B cell (primary cell): ENCODE results near the gene BET1. TPM values are rescaled to one million over a fixed set of nuclear protein-coding genes. Genes with fewer than 3 reads are reported as not detected.

Experiments
- ATAC-seq: fragments of 200-7000 bp; cut with Tn5 transposase; one replicate; pipeline ENCODE4 v1.10.0; 2021; ENCODE audit warnings: low read depth, mild to moderate bottlenecking, moderate number of reproducible peaks, moderate library complexity
- CTCF ChIA-PET: fragments of 350-600 bp; sonication (Branson Sonifier 250); formaldehyde crosslinking; loops from one replicate; lab custom pipeline; 2021; ENCODE audit warnings: antibody characterized with exemption, inconsistent platforms; lab: Charles Lee
- POLR2A ChIA-PET: fragments of 350-600 bp; sonication (Branson Sonifier 250); formaldehyde crosslinking; loops from one replicate; lab custom pipeline; 2021; ENCODE audit warnings: antibody characterized with exemption; lab: Charles Lee
- DNase-seq: peaks from one replicate; pipeline ENCODE4 v3.0.0; 2013
- H2AFZ ChIP-seq: 2 replicates; pipeline ENCODE4 v1.6.1; 2012; ENCODE audit warnings: mild to moderate bottlenecking, low read depth, low read length; ENCODE audit not compliant: insufficient read depth, poor library complexity, severe bottlenecking
- H3K27ac ChIP-seq, 2 donors: 1 replicate in 1 of 2; 2 replicates in 1 of 2; pipeline ENCODE4 v1.5.1; 2012 to 2013; ENCODE audit warnings: low read length in 2 of 2, mild to moderate bottlenecking in 2 of 2, moderate library complexity in 1 of 2
- H3K27me3 ChIP-seq, 4 experiments: fragments of 200-600 bp in 1 of 4; sonication (generic) in 1 of 4; replicated peaks in 1 of 4; 1 replicate in 2 of 4; 2 replicates in 2 of 4; pipeline versions ENCODE4 v1.6.1 to v1.7.0; 2013 to 2016; ENCODE audit warnings: low read length in 3 of 4, mild to moderate bottlenecking in 2 of 4, mixed read lengths in 1 of 4, moderate library complexity in 1 of 4; ENCODE audit not compliant: insufficient read depth in 4 of 4, control insufficient read depth in 3 of 4; ENCODE audit errors: control extremely low read depth in 1 of 4
- H3K36me3 ChIP-seq, 2 experiments: replicated peaks in 1 of 2; 1 replicate in 1 of 2; 2 replicates in 1 of 2; pipeline versions ENCODE4 v1.6.1 to v1.7.1; 2013; ENCODE audit warnings: low read length in 1 of 2; ENCODE audit not compliant: insufficient read depth in 2 of 2, control insufficient read depth in 1 of 2; ENCODE audit errors: control extremely low read depth in 1 of 2, extremely low read depth in 1 of 2
- H3K4me1 ChIP-seq, 2 donors: fragments of 200-600 bp in 1 of 2; sonication (generic) in 1 of 2; 1 replicate in 1 of 2; 2 replicates in 1 of 2; pipeline versions ENCODE4 v1.5.1 to v1.6.1; 2013 to 2017; ENCODE audit warnings: low read length in 2 of 2; ENCODE audit not compliant: control insufficient read depth in 2 of 2, insufficient read depth in 2 of 2
- H3K4me2 ChIP-seq: replicated peaks from 2 replicates; pipeline ENCODE3; 2012; ENCODE audit warnings: mild to moderate bottlenecking, low read depth, low read length; ENCODE audit not compliant: poor library complexity, severe bottlenecking
- H3K4me3 ChIP-seq, 5 experiments: fragments of 200-600 bp in 1 of 5; sonication (generic) in 1 of 5; 1 replicate in 3 of 5; 2 replicates in 2 of 5; pipeline versions ENCODE4 v1.5.1 to v1.7.0; 2011 to 2016; ENCODE audit warnings: low read length in 4 of 5, mild to moderate bottlenecking in 4 of 5, low read depth in 2 of 5, control low read depth in 1 of 5, moderate library complexity in 1 of 5; ENCODE audit not compliant: insufficient read depth in 1 of 5; ENCODE audit errors: control extremely low read depth in 1 of 5, extremely low read depth in 1 of 5
- H3K79me2 ChIP-seq: fragments of 200-600 bp; sonication (generic); one replicate; pipeline ENCODE4 v1.6.0; 2016; ENCODE audit warnings: low read length; ENCODE audit not compliant: control insufficient read depth, insufficient read depth
- H3K9ac ChIP-seq: fragments of 200-600 bp; sonication (generic); 2 replicates; pipeline ENCODE4 v1.6.1; 2017; ENCODE audit warnings: mild to moderate bottlenecking, low read length, moderate library complexity
- H3K9me3 ChIP-seq, 3 donors: one replicate each; pipeline versions ENCODE4 v1.6.1 to v1.7.1; 2013; ENCODE audit warnings: low read length in 2 of 3; ENCODE audit not compliant: control insufficient read depth in 2 of 3, insufficient read depth in 1 of 3; ENCODE audit errors: control extremely low read depth in 1 of 3
- H4K20me1 ChIP-seq: 2 replicates; pipeline ENCODE4 v1.6.0; 2012; ENCODE audit warnings: mild to moderate bottlenecking, low read length; ENCODE audit not compliant: insufficient read depth, control insufficient read depth, poor library complexity, severe bottlenecking
- H3K27ac Mint-ChIP-seq: one replicate; pipeline ENCODE4 v1.8.0; 2021; ENCODE audit warnings: mixed read lengths
- H3K27me3 Mint-ChIP-seq: one replicate; pipeline ENCODE4 v1.8.0; 2021; ENCODE audit warnings: mixed read lengths
- H3K4me1 Mint-ChIP-seq: one replicate; pipeline ENCODE4 v1.8.0; 2021; ENCODE audit warnings: mixed read lengths
- H3K4me3 Mint-ChIP-seq: one replicate; pipeline ENCODE4 v1.8.0; 2021; ENCODE audit warnings: mixed read lengths
- H3K9me3 Mint-ChIP-seq: one replicate; pipeline ENCODE4 v1.8.0; 2022; ENCODE audit warnings: mixed read lengths; ENCODE audit not compliant: insufficient read depth
- EZH2 ChIP-seq: IDR thresholded peaks from 2 replicates; pipeline ENCODE4 v1.6.1; 2012; ENCODE audit warnings: borderline replicate concordance, low read depth, mild to moderate bottlenecking, moderate library complexity, low read length; ENCODE audit not compliant: insufficient read depth, poor library complexity, severe bottlenecking
- WGBS: methylation state at CpG from one replicate; pipeline ENCODE4 v1.1.5; 2013; ENCODE audit warnings: missing lambda C conversion rate; ENCODE audit not compliant: insufficient coverage; 5-methylcytosine and 5-hydroxymethylcytosine counted together
- intact Hi-C: fragments of 100-400 bp; cut with micrococcal nuclease; formaldehyde crosslinking; loops from one replicate; pipeline ENCODE4 v1.10.0; 2022
- polyA plus RNA-seq: library from polyadenylated mRNA; depleted of rRNA; stranded (reverse); fragments of >200 nt; gene quantifications from 2 replicates; pipeline ENCODE4 v1.2.3, GENCODE V29; 2012
- total RNA-seq, 2 donors: library from RNA; stranded (reverse); fragments of 120-200 nt in 1 of 2; gene quantifications; 1 replicate in 1 of 2; 2 replicates in 1 of 2; pipeline versions ENCODE4 v1.2.3 to v1.2.4, GENCODE V29; 2013 to 2022
- TF ChIP-seq, protein P1 (sequence below): fragments of 200-600 bp; IDR thresholded peaks from one replicate; pipeline ENCODE4 v1.8.0; 2022; ENCODE audit warnings: antibody characterized with exemption, mild to moderate bottlenecking

The BET1 gene
- total and polyA plus RNA-seq, 2 donors (not counting 1 experiment from before 2014, with no cell fraction given): 16.0 to 36.1 TPM

DNA sequence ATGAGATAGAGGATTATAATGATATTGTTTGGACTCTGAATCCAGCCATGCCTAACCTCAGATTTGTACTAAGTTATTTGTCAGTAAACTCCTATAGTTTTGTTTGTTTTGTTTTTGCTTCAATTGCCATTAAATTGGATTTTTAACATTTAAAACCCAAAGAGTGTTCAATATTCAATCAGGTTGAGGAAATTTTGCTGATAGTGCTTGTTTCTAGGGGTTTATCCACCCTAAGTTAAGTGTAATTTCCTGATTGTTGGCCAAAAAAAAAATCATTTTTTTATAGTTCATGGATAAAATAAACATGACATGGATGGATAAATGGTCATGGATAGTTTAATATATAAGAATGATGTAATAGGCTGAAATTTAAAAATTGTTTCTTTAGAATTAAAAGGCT is 11.4 kb upstream of the BET1 start:
- H2AFZ ChIP-seq: no peak overlapping the region
- intact Hi-C loops: no loop called here
- POLR2A ChIA-PET: no interaction called here

DNA sequence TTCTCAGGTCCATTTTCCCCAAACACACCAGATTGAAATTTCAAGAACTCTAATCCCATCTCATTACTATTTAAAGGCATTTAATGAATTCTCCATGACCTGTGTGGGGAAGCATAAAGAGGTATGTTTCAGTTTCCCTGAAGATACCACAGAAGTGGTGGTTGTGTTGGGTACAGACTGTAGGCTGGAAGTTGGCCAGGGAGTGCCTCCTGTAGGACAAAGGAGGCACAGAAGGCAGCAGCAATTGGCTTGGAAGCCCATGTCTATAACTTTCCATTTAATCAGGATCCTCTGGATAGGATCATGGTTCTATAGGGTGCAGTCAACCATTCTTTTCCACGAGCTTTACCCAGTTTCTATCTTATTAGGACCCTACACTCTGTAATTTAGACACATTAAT is 8.6 kb upstream of the BET1 start:
- ChIA-PET CTCF (interaction anchor here (0.7 kb wide), 1 partner anchor 14 kb away, joined by 3 read pairs; no protein-coding TSS in a partner anchor), POLR2A (no interaction called here)
- DNase-seq (no peak), ATAC-seq (no peak)
- Histone ChIP-seq H3K9ac (no peak overlapping the region), H3K4me1 (no peaks in the 10 kb centered on the region), H2AFZ (no peak overlapping the region), H3K27ac (no peak overlapping the region), H3K4me2 (no peak overlapping the region), H4K20me1 (no peaks in the 10 kb centered on the region), H3K9me3 (peaks cover 0 to 8% (median 0%) of the 10 kb centered on the region in 3 donors), H3K4me3 (no peak overlapping the region), H3K79me2 (no peaks in the 10 kb centered on the region), H3K36me3 (no peaks in the 10 kb centered on the region), H3K27me3 (no peaks in the 10 kb centered on the region)
- H3K4me3 Mint-ChIP-seq: no peak overlapping the region
- no peaks in the 10 kb centered on the region for H3K4me1 Mint-ChIP-seq
- WGBS: no CpG with 5 or more reads among the region's 1 CpG
- intact Hi-C loops: no loop called here
- H3K9me3 Mint-ChIP-seq: no peaks in the 10 kb centered on the region
- H3K27me3 Mint-ChIP-seq: no peaks in the 10 kb centered on the region
- TF ChIP-seq, protein P1, sequence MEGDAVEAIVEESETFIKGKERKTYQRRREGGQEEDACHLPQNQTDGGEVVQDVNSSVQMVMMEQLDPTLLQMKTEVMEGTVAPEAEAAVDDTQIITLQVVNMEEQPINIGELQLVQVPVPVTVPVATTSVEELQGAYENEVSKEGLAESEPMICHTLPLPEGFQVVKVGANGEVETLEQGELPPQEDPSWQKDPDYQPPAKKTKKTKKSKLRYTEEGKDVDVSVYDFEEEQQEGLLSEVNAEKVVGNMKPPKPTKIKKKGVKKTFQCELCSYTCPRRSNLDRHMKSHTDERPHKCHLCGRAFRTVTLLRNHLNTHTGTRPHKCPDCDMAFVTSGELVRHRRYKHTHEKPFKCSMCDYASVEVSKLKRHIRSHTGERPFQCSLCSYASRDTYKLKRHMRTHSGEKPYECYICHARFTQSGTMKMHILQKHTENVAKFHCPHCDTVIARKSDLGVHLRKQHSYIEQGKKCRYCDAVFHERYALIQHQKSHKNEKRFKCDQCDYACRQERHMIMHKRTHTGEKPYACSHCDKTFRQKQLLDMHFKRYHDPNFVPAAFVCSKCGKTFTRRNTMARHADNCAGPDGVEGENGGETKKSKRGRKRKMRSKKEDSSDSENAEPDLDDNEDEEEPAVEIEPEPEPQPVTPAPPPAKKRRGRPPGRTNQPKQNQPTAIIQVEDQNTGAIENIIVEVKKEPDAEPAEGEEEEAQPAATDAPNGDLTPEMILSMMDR: no peak
- TF ChIP-seq EZH2: no peak
- H3K27ac Mint-ChIP-seq: no peak overlapping the region

More for the DNA sequence above, 11.4 kb upstream of the BET1 start:
- Mint-ChIP-seq H3K27ac (no peak overlapping the region), H3K9me3 (no peaks in the 10 kb centered on the region), H3K4me1 (no peaks in the 10 kb centered on the region), H3K4me3 (no peak overlapping the region), H3K27me3 (no peaks in the 10 kb centered on the region)
- H4K20me1 ChIP-seq: no peaks in the 10 kb centered on the region
- H3K4me3 ChIP-seq: no peak overlapping the region
- H3K9ac ChIP-seq: no peak overlapping the region
- ATAC-seq: no peak
- TF ChIP-seq, protein P1: no peak
- no peak for TF ChIP-seq EZH2
- H3K36me3 ChIP-seq: no peaks in the 10 kb centered on the region
- H3K27me3 ChIP-seq: no peaks in the 10 kb centered on the region
- H3K9me3 ChIP-seq: peaks cover 0 to 8% (median 0%) of the 10 kb centered on the region in 3 donors
- no peak overlapping the region for H3K27ac ChIP-seq
- H3K79me2 ChIP-seq: no peaks in the 10 kb centered on the region
- DNase-seq: no peak
- no peak overlapping the region for H3K4me2 ChIP-seq
- CTCF ChIA-PET: no interaction called here
- no peaks in the 10 kb centered on the region for H3K4me1 ChIP-seq
